ENCODE measurements around the gene CRLF1. TPM values are rescaled to one million over a fixed set of nuclear protein-coding genes. Genes with fewer than 3 reads are reported as not detected.

The CRLF1 gene
- total RNA-seq, 2 donors from 2014 or later = 0.84 to 1.6 TPM

- no peak for TF ChIP-seq CTCF (IDR thresholded peaks at IDR 0.05)
- no peak overlapping the region for H3K4me3 ChIP-seq
- H3K9ac ChIP-seq (ENCODE audit: low read depth in 2 of 2, low read length in 2 of 2) = no peak overlapping the region
- intact Hi-C loops (cut with DNase I) = no loop called here
- H3K9me3 ChIP-seq = no peaks in the 10 kb centered on the region
- H3K4me1 ChIP-seq = peaks cover 8% of the 10 kb centered on the region
- H3K36me3 ChIP-seq = no peaks in the 10 kb centered on the region
- H3K27ac ChIP-seq = peak overlapping the region; percentile 97
- no peak for DNase-seq
- H3K27me3 ChIP-seq = no peaks in the 10 kb centered on the region
These were observed 19.0 kb downstream of the CRLF1 start for GRCh38 chr19:18587561-18587960.

- Histone ChIP-seq H3K9ac (ENCODE audit: low read depth in 2 of 2, low read length in 2 of 2) (no peak overlapping the region), H3K36me3 (no peaks in the 10 kb centered on the region), H3K4me3 (no peak overlapping the region), H3K4me1 (peaks cover 8% of the 10 kb centered on the region), H3K9me3 (no peaks in the 10 kb centered on the region), H3K27me3 (no peaks in the 10 kb centered on the region), H3K27ac (no peak overlapping the region)
- no peak for DNase-seq
- no peak for TF ChIP-seq CTCF (IDR thresholded peaks at IDR 0.05)
- intact Hi-C loops (cut with DNase I) = no loop called here
These were observed 20.3 kb downstream of the CRLF1 start for GRCh38 chr19:18586306-18586705.

DNA sequence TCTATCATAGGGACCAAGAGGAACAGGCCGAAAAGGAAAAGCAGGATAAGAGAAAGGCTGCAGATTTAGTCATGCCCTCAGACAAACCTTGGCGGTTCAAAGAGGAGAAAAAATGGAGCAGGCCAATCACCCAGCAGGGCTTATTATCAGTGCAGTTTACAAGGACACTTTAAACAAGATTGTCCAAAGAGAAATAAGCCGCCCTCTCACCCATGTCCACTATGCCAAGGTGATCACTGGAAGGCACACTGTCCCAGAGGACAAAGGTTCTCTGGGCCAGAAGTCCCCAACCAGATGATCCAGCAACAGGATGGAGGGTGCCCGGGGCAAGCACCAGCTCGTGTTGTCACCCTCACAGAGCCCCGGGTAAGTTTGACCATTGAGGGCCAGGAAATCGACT is 26.3 kb downstream of the CRLF1 start:
- intact Hi-C loops (cut with DNase I) = no loop called here
- DNase-seq = no peak

DNA sequence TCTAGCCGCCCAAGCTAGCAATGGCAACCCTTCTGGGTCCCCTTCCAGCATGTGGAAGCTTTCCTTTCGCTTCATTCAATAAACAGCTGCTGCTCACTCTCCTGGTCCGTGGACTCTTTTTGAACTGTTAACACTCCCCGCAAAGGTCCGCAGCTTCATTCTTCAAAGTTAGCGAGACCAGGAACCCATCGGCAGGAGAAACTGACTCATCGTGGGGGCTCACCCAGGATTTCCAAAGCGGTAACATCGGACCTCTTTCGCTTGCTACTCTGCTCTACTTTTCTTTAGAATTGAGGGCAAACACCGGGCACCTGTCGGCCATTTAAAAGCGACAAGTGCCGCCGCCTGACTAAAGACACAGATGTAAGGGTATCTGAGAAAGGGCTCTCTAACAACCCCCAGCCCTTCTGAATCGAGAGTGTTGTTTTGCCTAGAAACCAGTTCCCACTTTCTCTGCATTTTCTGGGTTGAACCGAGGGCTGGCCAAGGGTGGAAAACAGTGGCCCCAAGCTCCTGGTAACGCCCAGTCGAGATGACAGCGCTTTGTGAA is 29.2 kb downstream of the CRLF1 start:
- Histone ChIP-seq H3K27me3 (no peaks in the 10 kb centered on the region), H3K9ac (ENCODE audit: low read depth in 2 of 2, low read length in 2 of 2) (no peak overlapping the region), H3K4me1 (peaks cover 14% of the 10 kb centered on the region), H3K36me3 (peaks cover 3% of the 10 kb centered on the region), H3K27ac (no peak overlapping the region), H3K9me3 (no peaks in the 10 kb centered on the region), H3K4me3 (no peak overlapping the region)
- DNase-seq = no peak
- intact Hi-C loops (cut with DNase I) = no loop called here
- TF ChIP-seq CTCF (IDR thresholded peaks at IDR 0.05) = no peak

More for the DNA sequence above, 26.3 kb downstream of the CRLF1 start:
- no peak overlapping the region for H3K4me3 ChIP-seq
- no peak overlapping the region for H3K9ac ChIP-seq (ENCODE audit: low read depth in 2 of 2, low read length in 2 of 2)
- no peak for TF ChIP-seq CTCF (IDR thresholded peaks at IDR 0.05)
- H3K27ac ChIP-seq = no peak overlapping the region
- no peaks in the 10 kb centered on the region for H3K4me1 ChIP-seq
- no peaks in the 10 kb centered on the region for H3K9me3 ChIP-seq
- no peaks in the 10 kb centered on the region for H3K36me3 ChIP-seq
- no peaks in the 10 kb centered on the region for H3K27me3 ChIP-seq

DNA sequence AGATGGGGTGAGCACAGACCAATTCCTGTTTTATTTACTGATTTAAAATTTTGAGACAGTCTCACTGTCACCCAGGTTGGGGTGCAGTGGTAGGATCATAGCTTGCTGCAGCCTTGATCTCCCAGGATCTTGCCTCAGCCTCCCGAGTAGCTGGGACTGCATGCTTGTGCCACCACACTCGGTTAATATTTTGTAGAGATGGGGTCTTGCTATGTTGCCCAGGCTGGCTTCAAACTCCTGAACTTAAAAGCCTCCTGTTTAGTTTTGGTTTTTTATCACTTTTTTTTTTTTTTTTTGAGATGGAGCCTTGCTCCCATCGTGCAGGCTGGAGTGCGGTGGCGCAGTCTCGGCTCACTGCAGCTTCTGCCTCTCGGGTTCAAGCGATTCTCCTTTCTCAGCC is 30.2 kb downstream of the CRLF1 start:
- Histone ChIP-seq H3K36me3 (peaks cover 3% of the 10 kb centered on the region), H3K9me3 (no peaks in the 10 kb centered on the region), H3K9ac (ENCODE audit: low read depth in 2 of 2, low read length in 2 of 2) (no peak overlapping the region), H3K4me1 (peaks cover 14% of the 10 kb centered on the region), H3K27ac (no peak overlapping the region), H3K4me3 (no peak overlapping the region), H3K27me3 (no peaks in the 10 kb centered on the region)
- no peak for TF ChIP-seq CTCF (IDR thresholded peaks at IDR 0.05)
- intact Hi-C loops (cut with DNase I) = no loop called here
- no peak for DNase-seq

Data from colonic mucosa (tissue), 4 donors.